ENCODE data around the gene VPS18. TPM values are rescaled to one million over a fixed set of nuclear protein-coding genes. Genes with fewer than 3 reads are reported as not detected.

VPS18 gene
- total and polyA plus RNA-seq, 2 donors (not counting 3 experiments of a cell fraction or from before 2014, with no cell fraction given) = 29.3 to 32.8 TPM

DNA sequence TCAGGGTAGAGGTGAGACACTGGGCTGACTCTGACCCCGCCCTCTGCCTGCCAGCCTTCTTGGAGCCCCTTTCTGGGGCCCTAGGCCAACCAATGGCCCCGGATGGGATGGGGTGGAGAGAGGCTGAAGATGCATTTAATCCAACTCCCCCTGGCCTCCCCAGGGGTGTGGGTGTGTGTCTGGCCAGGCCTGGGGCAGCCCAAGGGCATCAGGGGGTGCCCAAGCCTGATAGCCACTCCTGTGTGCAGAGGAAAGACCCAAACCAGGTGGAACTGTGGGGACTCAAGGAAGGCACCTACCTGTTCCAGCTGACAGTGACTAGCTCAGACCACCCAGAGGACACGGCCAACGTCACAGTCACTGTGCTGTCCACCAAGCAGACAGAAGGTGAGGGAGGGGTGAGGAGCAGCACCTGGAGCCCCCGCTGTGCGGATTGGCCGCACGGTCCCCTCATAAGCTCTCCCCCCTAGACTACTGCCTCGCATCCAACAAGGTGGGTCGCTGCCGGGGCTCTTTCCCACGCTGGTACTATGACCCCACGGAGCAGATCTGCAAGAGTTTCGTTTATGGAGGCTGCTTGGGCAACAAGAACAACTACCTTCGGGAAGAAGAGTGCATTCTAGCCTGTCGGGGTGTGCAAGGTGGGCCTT is 40.9 kb upstream of the VPS18 start:
- H3K27me3 ChIP-seq (ENCODE audit: control insufficient read depth in 2 of 2, insufficient read depth in 2 of 2, low read length in 2 of 2) = no peaks in the 10 kb centered on the region
- no peaks in the 10 kb centered on the region for H3K9me1 ChIP-seq (replicated peaks; ENCODE audit: control insufficient read depth, extremely low read depth, insufficient read depth, low read length)
- FAIRE-seq = no peak
- CTCF ChIA-PET = interaction anchor here (2.3 kb wide), 1 partner anchor 20 kb away, joined by 5 read pairs; no protein-coding TSS in a partner anchor
- no peak overlapping the region for H2AFZ ChIP-seq (ENCODE audit: low read depth, low read length)
- DNase-seq (ENCODE audit: low read depth, low spot score) = no peak
- POLR2A ChIA-PET = no interaction called here
- no peak overlapping the region for H3K27ac ChIP-seq (ENCODE audit: insufficient read depth, low read depth, low read length)
- H3K36me3 ChIP-seq (ENCODE audit: control insufficient read depth in 2 of 2, extremely low read depth in 1 of 2, insufficient read depth in 2 of 2, low read length in 2 of 2) = no peaks in the 10 kb centered on the region
- intact Hi-C loops (cut with micrococcal nuclease) = no loop called here
- H4K20me1 ChIP-seq (replicated peaks; ENCODE audit: control insufficient read depth, extremely low read depth, insufficient read depth, low read length) = no peaks in the 10 kb centered on the region
- no peak overlapping the region for H3K4me3 ChIP-seq (replicated peaks in 1 of 3; ENCODE audit: insufficient read depth in 1 of 3, low read depth in 1 of 3, low read length in 3 of 3)
- no peaks in the 10 kb centered on the region for H3K79me2 ChIP-seq (ENCODE audit: control insufficient read depth, insufficient read depth, low read length)
- H3K4me2 ChIP-seq (ENCODE audit: insufficient read depth, low read length) = no peak overlapping the region
- no TSS peak for BruUV-seq (replicated peaks)
- no peak overlapping the region for H3K9ac ChIP-seq (replicated peaks; ENCODE audit: extremely low read depth, insufficient read depth, low read length)
- H3K9me3 ChIP-seq (replicated peaks; ENCODE audit: control insufficient read depth, insufficient read depth, low read length) = no peaks in the 10 kb centered on the region
- TF ChIP-seq, protein P1, sequence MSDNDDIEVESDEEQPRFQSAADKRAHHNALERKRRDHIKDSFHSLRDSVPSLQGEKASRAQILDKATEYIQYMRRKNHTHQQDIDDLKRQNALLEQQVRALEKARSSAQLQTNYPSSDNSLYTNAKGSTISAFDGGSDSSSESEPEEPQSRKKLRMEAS (IDR thresholded peaks at IDR 0.05; ENCODE audit: insufficient read depth, insufficient read length) = no peak
- TF ChIP-seq GATA2 (IDR thresholded peaks at IDR 0.05; ENCODE audit: insufficient read depth, insufficient read length, low read depth, low read length) (no peak), JUN (IDR thresholded peaks at IDR 0.05; ENCODE audit: borderline replicate concordance, insufficient read depth, insufficient read length, low read depth) (no peak), EZH2 (IDR thresholded peaks at IDR 0.05; ENCODE audit: borderline replicate concordance, low read depth, low read length, severe bottlenecking) (no peak), POLR2A (IDR thresholded peaks at IDR 0.05; ENCODE audit: low read depth, low read length) (no peak), CTCF (IDR thresholded peaks at IDR 0.05; ENCODE audit: extremely low read depth in 1 of 2, insufficient read depth in 1 of 2, low read depth in 1 of 2, low read length in 2 of 2) (no peak), FOS (IDR thresholded peaks at IDR 0.05; ENCODE audit: borderline replicate concordance, insufficient read depth, low read length) (no peak), MYC (IDR thresholded peaks at IDR 0.05; ENCODE audit: low read depth, low read length) (no peak)
- dilution Hi-C loops (cut with MboI; ENCODE audit: extremely low pct_ligation_motif_present, low sequenced_read_pairs) = no loop called here
- no peaks in the 10 kb centered on the region for H3K4me1 ChIP-seq (ENCODE audit: control insufficient read depth, extremely low read depth, insufficient read depth, low read length)

All from endothelial cell of umbilical vein (primary cell).